GM20000 (cell line): ENCODE results near the gene HTATIP2.

Experiments used
- DNase-seq: peaks from one replicate; pipeline ENCODE4 v3.0.0; 2012; ENCODE audit warnings: low spot score
- CTCF ChIP-seq: IDR thresholded peaks from 2 replicates; pipeline ENCODE4 v1.5.1; 2012; ENCODE audit warnings: mild to moderate bottlenecking, control low read depth; ENCODE audit errors: extremely low read depth, missing control alignments

HTATIP2 gene

GRCh38 chr11:20417771-20418170 is 54.3 kb downstream of the HTATIP2 start:
- no peak for TF ChIP-seq CTCF
- DNase-seq, result no peak

GRCh38 chr11:20421946-20422345 is 58.4 kb downstream of the HTATIP2 start:
- TF ChIP-seq CTCF, result no peak
- DNase-seq, result no peak

GRCh38 chr11:20429216-20429615 is 65.7 kb downstream of the HTATIP2 start:
- no peak for DNase-seq
- TF ChIP-seq CTCF, result no peak
